Fibroblast of mammary gland (primary cell): Measurements from ENCODE around the gene STXBP5.

ENCODE experiments used
- DNase-seq: peaks from one replicate; pipeline ENCODE4 v3.0.0-alpha.2; 2010; ENCODE audit warnings: low read depth
- H3K4me3 ChIP-seq: 2 replicates; pipeline ENCODE4 v1.5.1; 2011; ENCODE audit warnings: low read depth, mild to moderate bottlenecking, low read length, moderate library complexity; ENCODE audit not compliant: control insufficient read depth
- CTCF ChIP-seq: conservative IDR thresholded peaks from 2 replicates; pipeline ENCODE4 v1.5.1; 2011; ENCODE audit warnings: low read depth, low read length, inconsistent platforms; ENCODE audit not compliant: control insufficient read depth, insufficient read depth

The STXBP5 gene

GRCh38 chr6:147192278-147192911, 11.8 kb upstream of the STXBP5 start:
- no peak for DNase-seq
- no peak overlapping the region for H3K4me3 ChIP-seq
- no peak for TF ChIP-seq CTCF

- no peak overlapping the region for H3K4me3 ChIP-seq
- no peak for TF ChIP-seq CTCF
- DNase-seq, result peak; percentile 72
These were observed 9.4 kb upstream of the STXBP5 start for GRCh38 chr6:147194652-147195411.

- no peak overlapping the region for H3K4me3 ChIP-seq
- TF ChIP-seq CTCF, result no peak
- DNase-seq, result no peak
These were observed 8.7 kb upstream of the STXBP5 start for GRCh38 chr6:147195510-147195909.

GRCh38 chr6:147195987-147196386, 8.2 kb upstream of the STXBP5 start:
- H3K4me3 ChIP-seq, result no peak overlapping the region
- DNase-seq, result no peak
- TF ChIP-seq CTCF, result no peak

- no peak overlapping the region for H3K4me3 ChIP-seq
- TF ChIP-seq CTCF, result no peak
- DNase-seq, result no peak
These were observed 3.5 kb upstream of the STXBP5 start for GRCh38 chr6:147200711-147201110.

GRCh38 chr6:147201885-147202515, 2.2 kb upstream of the STXBP5 start:
- peak; percentile 2 for TF ChIP-seq CTCF
- H3K4me3 ChIP-seq, result peak overlapping the region; percentile 81
- peak; percentile 76 for DNase-seq
